ENCODE measurements around the gene GLIS1. TPM values are rescaled to one million over a fixed set of nuclear protein-coding genes. Genes with fewer than 3 reads are reported as not detected.
A peak's percentile ranks its signal among the peaks of the same experiment; 100 is the strongest.

GLIS1 gene
- total RNA-seq, 4 donors from 2014 or later, result 0.63 to 2.4 (median 1.0) TPM

DNA sequence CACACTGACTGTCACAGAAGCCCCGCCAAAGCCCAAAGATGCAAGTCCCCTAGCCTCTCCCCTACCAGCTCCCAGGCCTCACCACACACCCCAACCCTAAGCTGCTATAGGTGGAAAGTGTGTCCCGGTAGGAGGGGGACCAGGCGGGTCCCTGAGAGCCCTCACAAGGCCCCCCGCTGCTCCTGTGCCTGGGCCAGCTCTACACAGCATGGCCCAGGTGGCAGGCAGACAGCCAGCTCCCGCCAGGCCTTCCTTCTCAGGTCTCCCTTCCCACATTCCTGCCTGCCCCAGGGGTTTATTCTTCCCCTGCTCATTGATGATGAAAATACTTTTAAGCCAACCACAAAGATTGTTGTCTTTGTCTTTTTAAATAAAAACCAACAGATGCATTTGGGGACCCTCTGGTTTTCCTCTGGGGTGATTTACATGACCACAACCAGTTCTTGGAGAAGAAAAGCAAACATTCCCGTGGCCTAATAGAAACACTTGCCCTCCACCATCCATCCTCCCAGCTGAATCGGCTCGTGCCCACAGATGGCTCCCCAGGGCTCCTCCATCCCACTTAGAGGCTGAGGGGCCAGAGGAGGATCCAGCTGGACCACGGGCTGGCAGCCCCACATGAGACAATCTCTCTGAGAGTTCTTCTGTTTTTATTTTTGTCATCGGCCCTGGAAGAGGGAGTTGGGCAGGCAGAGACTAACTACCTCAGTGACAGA lies 186.7 kb downstream of the GLIS1 start:
- no peak for TF ChIP-seq POLR2A (IDR thresholded peaks at IDR 0.05)
- TF ChIP-seq, protein P1, sequence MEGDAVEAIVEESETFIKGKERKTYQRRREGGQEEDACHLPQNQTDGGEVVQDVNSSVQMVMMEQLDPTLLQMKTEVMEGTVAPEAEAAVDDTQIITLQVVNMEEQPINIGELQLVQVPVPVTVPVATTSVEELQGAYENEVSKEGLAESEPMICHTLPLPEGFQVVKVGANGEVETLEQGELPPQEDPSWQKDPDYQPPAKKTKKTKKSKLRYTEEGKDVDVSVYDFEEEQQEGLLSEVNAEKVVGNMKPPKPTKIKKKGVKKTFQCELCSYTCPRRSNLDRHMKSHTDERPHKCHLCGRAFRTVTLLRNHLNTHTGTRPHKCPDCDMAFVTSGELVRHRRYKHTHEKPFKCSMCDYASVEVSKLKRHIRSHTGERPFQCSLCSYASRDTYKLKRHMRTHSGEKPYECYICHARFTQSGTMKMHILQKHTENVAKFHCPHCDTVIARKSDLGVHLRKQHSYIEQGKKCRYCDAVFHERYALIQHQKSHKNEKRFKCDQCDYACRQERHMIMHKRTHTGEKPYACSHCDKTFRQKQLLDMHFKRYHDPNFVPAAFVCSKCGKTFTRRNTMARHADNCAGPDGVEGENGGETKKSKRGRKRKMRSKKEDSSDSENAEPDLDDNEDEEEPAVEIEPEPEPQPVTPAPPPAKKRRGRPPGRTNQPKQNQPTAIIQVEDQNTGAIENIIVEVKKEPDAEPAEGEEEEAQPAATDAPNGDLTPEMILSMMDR (IDR thresholded peaks at IDR 0.05), result no peak
- peak in 1 of 2 donors; percentile 75 for DNase-seq (ENCODE audit: low spot score in 2 of 2)
- intact Hi-C loops (cut with DNase I; ENCODE audit: low total_unique reads), result no loop called here
- H3K4me3 ChIP-seq (ENCODE audit: low read depth, poor library complexity, severe bottlenecking), result no peak overlapping the region
- WGBS, 2 donors, result 73% methylated on average over 10 of the region's 10 CpGs

DNA sequence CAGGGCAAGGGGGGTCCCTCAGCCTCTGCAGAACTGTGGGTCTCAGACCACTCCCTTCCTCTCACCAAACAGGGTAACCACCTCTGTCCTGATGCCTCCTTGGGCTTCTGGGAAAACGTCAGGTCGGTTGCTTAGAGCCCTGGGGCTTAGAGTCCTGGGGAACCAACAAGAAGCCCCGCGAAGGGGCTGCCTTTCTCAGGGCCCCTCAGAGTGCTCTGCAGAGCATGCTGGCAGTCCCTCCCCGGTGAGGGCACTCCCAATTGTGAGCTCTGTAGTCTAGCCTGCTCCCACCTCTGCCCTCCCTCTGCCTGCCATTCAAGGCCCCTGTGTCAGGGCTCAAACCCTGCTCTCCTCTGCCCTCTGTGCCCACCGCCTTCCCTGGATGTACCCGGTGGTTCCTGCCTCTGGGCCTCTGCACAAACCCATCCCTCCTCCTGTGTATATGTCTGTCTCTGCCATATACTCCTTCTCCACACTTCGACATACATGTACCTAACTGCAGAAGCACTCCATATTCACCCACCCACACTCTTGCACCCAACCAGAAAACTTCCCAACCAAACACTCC lies 187.5 kb downstream of the GLIS1 start:
- H3K4me3 ChIP-seq (ENCODE audit: low read depth, poor library complexity, severe bottlenecking), result no peak overlapping the region
- WGBS, 2 donors, result 88 to 92% methylated on average over 8 of the region's 8 CpGs
- TF ChIP-seq, protein P1 (IDR thresholded peaks at IDR 0.05), result no peak
- no peak for TF ChIP-seq POLR2A (IDR thresholded peaks at IDR 0.05)
- intact Hi-C loops (cut with DNase I; ENCODE audit: low total_unique reads), result no loop called here
- DNase-seq (ENCODE audit: low spot score in 2 of 2), result no peak

DNA sequence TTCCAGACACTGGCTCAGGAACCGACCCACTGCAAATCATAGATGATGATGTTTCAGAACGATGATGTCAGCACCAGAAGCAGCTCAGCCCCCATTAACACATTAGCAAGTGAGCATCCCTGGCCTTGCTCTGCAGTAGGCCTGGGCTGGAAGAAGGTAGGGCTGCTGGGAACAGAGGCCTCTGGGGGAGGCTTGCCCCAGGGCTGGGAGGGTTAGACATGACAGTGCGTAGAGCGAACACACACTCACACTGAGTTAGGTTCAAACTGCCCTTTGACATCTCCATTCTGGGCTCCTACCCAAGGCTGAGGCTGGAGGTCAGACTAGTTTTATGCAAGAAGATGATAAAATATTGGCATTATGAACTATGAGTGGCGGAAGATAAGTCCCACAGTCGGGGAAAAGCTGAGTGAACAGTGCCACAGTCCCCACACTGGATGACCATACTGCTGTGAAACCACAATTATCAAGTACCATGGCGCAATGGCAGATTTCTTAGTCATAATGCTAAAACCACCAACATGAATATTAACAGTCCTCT lies 188.7 kb downstream of the GLIS1 start:
- H3K4me3 ChIP-seq (ENCODE audit: low read depth, poor library complexity, severe bottlenecking), result no peak overlapping the region
- intact Hi-C loops (cut with DNase I; ENCODE audit: low total_unique reads), result no loop called here
- WGBS, 2 donors, result 71 to 75% methylated on average over 7 of the region's 7 CpGs
- TF ChIP-seq, protein P1 (IDR thresholded peaks at IDR 0.05), result no peak
- no peak for TF ChIP-seq POLR2A (IDR thresholded peaks at IDR 0.05)
- DNase-seq (ENCODE audit: low spot score in 2 of 2), result peak in 1 of 2 donors; percentile 81

DNA sequence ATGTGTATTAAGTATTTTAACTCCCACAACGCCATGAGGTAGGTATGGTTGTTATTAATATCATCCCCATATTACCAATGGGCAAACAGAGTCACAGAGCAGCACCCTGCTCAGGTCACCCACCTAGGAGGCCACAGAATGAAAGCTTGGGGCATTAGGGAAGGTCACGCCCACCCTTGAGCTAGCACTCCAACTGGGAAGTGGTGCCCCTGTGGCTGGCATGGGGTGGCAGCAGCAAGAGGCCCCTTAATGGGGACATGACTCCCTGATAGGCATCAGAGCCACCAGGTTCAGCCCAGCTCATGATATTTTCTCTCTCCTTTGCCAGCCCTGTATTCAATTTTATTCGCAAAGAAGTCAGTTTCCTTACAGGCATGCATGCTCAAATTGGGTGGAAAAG lies 189.2 kb downstream of the GLIS1 start:
- DNase-seq (ENCODE audit: low spot score in 2 of 2), result no peak
- intact Hi-C loops (cut with DNase I; ENCODE audit: low total_unique reads), result no loop called here
- no peak overlapping the region for H3K4me3 ChIP-seq (ENCODE audit: low read depth, poor library complexity, severe bottlenecking)
- no peak for TF ChIP-seq POLR2A (IDR thresholded peaks at IDR 0.05)
- TF ChIP-seq, protein P1 (IDR thresholded peaks at IDR 0.05), result no peak
- 88% methylated on average over 3 of the region's 3 CpGs for WGBS, 2 donors

DNA sequence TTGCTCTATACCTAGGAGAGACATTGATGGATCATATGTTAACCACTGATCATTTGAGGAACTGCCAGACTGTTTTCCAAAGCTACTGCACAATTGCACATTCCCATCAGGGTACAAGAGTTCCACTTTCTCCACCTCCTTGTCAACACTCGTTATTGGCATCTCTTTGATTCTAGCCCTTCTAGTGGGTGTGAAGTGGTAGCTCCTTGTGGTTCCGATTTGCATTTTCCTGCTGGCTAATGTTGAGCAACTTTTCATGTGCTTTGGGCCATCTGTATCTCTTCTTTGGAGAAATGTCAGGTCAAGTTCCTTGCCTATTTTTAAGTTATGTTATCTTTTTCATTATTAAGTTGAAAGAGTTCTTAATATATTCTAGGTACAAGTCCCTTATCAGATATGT lies 189.7 kb downstream of the GLIS1 start:
- no peak overlapping the region for H3K4me3 ChIP-seq (ENCODE audit: low read depth, poor library complexity, severe bottlenecking)
- 43 to 54% methylated on average over 2 of the region's 2 CpGs for WGBS, 2 donors
- TF ChIP-seq POLR2A (IDR thresholded peaks at IDR 0.05), result no peak
- TF ChIP-seq, protein P1 (IDR thresholded peaks at IDR 0.05), result no peak
- DNase-seq (ENCODE audit: low spot score in 2 of 2), result no peak
- intact Hi-C loops (cut with DNase I; ENCODE audit: low total_unique reads), result no loop called here

Measured in lower leg skin (tissue), 4 donors.